ENCODE results near the gene CARHSP1.

Gene CARHSP1

DNA sequence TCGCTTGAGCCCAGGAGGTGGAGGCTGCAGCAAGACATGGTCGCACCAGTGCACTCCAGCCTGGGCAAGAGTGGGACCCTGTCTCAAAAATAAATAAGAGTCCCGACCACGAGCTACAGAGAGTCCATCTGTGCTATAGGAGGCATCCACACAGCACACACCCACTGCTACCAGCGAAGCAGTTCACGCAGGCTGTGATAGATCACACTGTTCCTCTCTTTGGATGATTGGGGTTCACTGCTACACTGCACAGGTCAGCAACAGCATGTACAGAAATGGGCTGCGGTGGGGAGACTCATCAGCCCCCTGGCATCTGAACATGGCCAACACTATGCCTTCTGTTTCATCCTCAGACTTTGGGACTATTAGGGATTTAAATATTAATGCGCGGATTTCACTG lies 37.4 kb downstream of the CARHSP1 start:
- H3K27me3 ChIP-seq (ENCODE audit: insufficient read depth, low read length, poor library complexity, severe bottlenecking) = no peaks in the 10 kb centered on the region
- H3K4me3 ChIP-seq (ENCODE audit: low read length, poor library complexity, severe bottlenecking) = no peak overlapping the region
- no peak for TF ChIP-seq EZH2phosphoT487 (IDR thresholded peaks at IDR 0.05; ENCODE audit: borderline replicate concordance)
- TF ChIP-seq, protein P1, sequence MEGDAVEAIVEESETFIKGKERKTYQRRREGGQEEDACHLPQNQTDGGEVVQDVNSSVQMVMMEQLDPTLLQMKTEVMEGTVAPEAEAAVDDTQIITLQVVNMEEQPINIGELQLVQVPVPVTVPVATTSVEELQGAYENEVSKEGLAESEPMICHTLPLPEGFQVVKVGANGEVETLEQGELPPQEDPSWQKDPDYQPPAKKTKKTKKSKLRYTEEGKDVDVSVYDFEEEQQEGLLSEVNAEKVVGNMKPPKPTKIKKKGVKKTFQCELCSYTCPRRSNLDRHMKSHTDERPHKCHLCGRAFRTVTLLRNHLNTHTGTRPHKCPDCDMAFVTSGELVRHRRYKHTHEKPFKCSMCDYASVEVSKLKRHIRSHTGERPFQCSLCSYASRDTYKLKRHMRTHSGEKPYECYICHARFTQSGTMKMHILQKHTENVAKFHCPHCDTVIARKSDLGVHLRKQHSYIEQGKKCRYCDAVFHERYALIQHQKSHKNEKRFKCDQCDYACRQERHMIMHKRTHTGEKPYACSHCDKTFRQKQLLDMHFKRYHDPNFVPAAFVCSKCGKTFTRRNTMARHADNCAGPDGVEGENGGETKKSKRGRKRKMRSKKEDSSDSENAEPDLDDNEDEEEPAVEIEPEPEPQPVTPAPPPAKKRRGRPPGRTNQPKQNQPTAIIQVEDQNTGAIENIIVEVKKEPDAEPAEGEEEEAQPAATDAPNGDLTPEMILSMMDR (conservative IDR thresholded peaks at IDR 0.05; ENCODE audit: low read length) = no peak
- H3K4me1 ChIP-seq (ENCODE audit: insufficient read depth, low read length, poor library complexity, severe bottlenecking) = no peaks in the 10 kb centered on the region
- H3K4me2 ChIP-seq (ENCODE audit: low read depth, low read length, poor library complexity, severe bottlenecking) = no peak overlapping the region
- no peaks in the 10 kb centered on the region for H3K9me3 ChIP-seq (ENCODE audit: insufficient read depth, low read depth, low read length)
- H3K9ac ChIP-seq (ENCODE audit: low read depth, low read length, poor library complexity, severe bottlenecking) = no peak overlapping the region
- no peaks in the 10 kb centered on the region for H3K9me2 ChIP-seq (replicated peaks; ENCODE audit: low read depth, low read length)
- H3K36me3 ChIP-seq (ENCODE audit: insufficient read depth, low read length) = no peaks in the 10 kb centered on the region; the same call in 1 of the 2 replicates
- H4K20me1 ChIP-seq (ENCODE audit: insufficient read depth, low read length, poor library complexity, severe bottlenecking) = no peaks in the 10 kb centered on the region
- H2AFZ ChIP-seq (ENCODE audit: low read length) = no peak overlapping the region
- no peaks in the 10 kb centered on the region for H3F3A ChIP-seq (ENCODE audit: low read depth)
- no peaks in the 10 kb centered on the region for H3K79me2 ChIP-seq (ENCODE audit: insufficient read depth, low read length)

DNA sequence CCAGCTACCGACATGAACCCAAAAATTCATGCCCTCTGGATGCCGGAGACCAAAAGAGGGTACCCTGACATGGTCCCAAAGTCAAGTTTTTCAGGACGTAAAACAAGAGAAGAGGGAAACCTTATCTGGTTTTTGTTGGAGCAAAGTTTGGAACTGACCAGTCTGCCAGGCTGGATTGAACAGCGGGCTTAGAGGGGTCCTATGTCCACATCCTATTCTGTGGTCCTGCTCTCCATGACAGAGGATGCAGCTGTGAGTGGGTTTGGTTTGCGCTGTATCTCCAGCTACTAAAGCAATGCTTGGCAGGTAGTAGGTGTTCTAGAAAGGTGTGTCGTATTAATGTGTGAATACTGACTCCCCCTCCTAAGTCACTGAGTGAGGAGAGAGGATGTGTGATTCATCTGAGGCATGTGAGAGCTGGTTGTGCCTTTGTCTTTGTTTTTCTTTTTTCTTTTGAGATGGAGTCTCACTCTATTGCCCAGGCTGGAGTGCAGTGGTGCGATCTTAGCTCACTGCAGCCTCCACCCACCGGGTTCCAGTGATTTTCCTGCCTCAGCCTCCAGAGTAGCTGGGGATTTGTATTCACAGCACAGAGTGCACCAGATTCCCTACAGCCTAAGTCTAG lies 40.2 kb downstream of the CARHSP1 start:
- H4K20me1 ChIP-seq (ENCODE audit: insufficient read depth, low read length, poor library complexity, severe bottlenecking) = no peaks in the 10 kb centered on the region
- H3F3A ChIP-seq (ENCODE audit: low read depth) = no peaks in the 10 kb centered on the region
- no peaks in the 10 kb centered on the region for H3K4me1 ChIP-seq (ENCODE audit: insufficient read depth, low read length, poor library complexity, severe bottlenecking)
- no peaks in the 10 kb centered on the region for H3K79me2 ChIP-seq (ENCODE audit: insufficient read depth, low read length)
- no peaks in the 10 kb centered on the region for H3K9me2 ChIP-seq (replicated peaks; ENCODE audit: low read depth, low read length)
- no peak overlapping the region for H3K4me3 ChIP-seq (ENCODE audit: low read length, poor library complexity, severe bottlenecking)
- no peak overlapping the region for H3K4me2 ChIP-seq (ENCODE audit: low read depth, low read length, poor library complexity, severe bottlenecking)
- no peaks in the 10 kb centered on the region for H3K9me3 ChIP-seq (ENCODE audit: insufficient read depth, low read depth, low read length)
- no peak overlapping the region for H2AFZ ChIP-seq (ENCODE audit: low read length)
- H3K36me3 ChIP-seq (ENCODE audit: insufficient read depth, low read length) = no peaks in the 10 kb centered on the region; the same call in 1 of the 2 replicates
- H3K9ac ChIP-seq (ENCODE audit: low read depth, low read length, poor library complexity, severe bottlenecking) = no peak overlapping the region
- no peaks in the 10 kb centered on the region for H3K27me3 ChIP-seq (ENCODE audit: insufficient read depth, low read length, poor library complexity, severe bottlenecking)
- TF ChIP-seq, protein P1 (conservative IDR thresholded peaks at IDR 0.05; ENCODE audit: low read length) = no peak
- TF ChIP-seq EZH2phosphoT487 (IDR thresholded peaks at IDR 0.05; ENCODE audit: borderline replicate concordance) = no peak

DNA sequence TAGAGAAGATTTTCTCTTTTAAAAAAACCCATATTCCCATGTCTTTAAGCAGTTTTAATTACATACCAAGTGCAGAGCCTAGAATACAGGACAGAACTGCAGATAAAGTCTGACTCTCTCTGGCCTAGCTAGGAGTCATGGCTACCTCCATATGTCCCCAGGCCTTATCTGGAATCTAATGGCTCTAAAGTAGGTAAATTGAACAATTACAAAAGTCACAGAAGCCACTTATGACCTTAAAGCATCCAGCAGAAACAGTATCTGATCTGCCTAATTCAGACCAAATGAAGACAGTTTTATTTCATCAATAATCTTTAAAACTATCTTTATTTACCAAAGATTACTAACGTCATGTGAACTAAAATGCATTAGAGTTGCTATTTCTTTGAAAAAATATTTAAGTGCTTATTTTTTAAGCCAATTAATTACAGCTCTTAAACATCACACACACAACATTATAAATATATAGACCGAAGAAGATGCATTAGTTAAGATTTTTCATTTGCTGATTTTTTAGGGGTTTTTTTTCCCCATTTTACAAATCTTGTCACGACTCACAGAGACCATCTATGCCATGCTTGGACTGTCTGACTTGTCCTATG lies 42.4 kb downstream of the CARHSP1 start:
- Histone ChIP-seq H3K4me2 (ENCODE audit: low read depth, low read length, poor library complexity, severe bottlenecking) (no peak overlapping the region), H3K79me2 (ENCODE audit: insufficient read depth, low read length) (no peaks in the 10 kb centered on the region), H3K27me3 (ENCODE audit: insufficient read depth, low read length, poor library complexity, severe bottlenecking) (no peaks in the 10 kb centered on the region), H3K4me1 (ENCODE audit: insufficient read depth, low read length, poor library complexity, severe bottlenecking) (no peaks in the 10 kb centered on the region), H4K20me1 (ENCODE audit: insufficient read depth, low read length, poor library complexity, severe bottlenecking) (no peaks in the 10 kb centered on the region), H3K9ac (ENCODE audit: low read depth, low read length, poor library complexity, severe bottlenecking) (no peak overlapping the region), H3K9me3 (ENCODE audit: insufficient read depth, low read depth, low read length) (no peaks in the 10 kb centered on the region), H3F3A (ENCODE audit: low read depth) (no peaks in the 10 kb centered on the region), H3K4me3 (ENCODE audit: low read length, poor library complexity, severe bottlenecking) (no peak overlapping the region), H3K36me3 (ENCODE audit: insufficient read depth, low read length) (no peaks in the 10 kb centered on the region; the same call in 1 of the 2 replicates), H2AFZ (ENCODE audit: low read length) (no peak overlapping the region), H3K9me2 (replicated peaks; ENCODE audit: low read depth, low read length) (no peaks in the 10 kb centered on the region)
- no peak for TF ChIP-seq EZH2phosphoT487 (IDR thresholded peaks at IDR 0.05; ENCODE audit: borderline replicate concordance)
- TF ChIP-seq, protein P1 (conservative IDR thresholded peaks at IDR 0.05; ENCODE audit: low read length) = no peak

Measured in Loucy (cell line).